Calu3 (cell line): ENCODE measurements around the gene MDFI. TPM values are rescaled to one million over a fixed set of nuclear protein-coding genes. Genes with fewer than 3 reads are reported as not detected.

Source experiments
- BruUV-seq: library from RNA; stranded (reverse); fragments of 400-500 nt; replicated peaks from 2 replicates; lab custom pipeline; 2021; lab: Mats Ljungman, UMichigan
- CTCF ChIA-PET: fragments of 300-600 bp; sonication (Branson Sonifier 250); formaldehyde crosslinking; loops from one replicate; lab custom pipeline; 2022; ENCODE audit warnings: antibody characterized with exemption; lab: Charles Lee
- DNase-seq: peaks from one replicate; pipeline ENCODE4 v3.0.0; 2022
- H3K27ac Mint-ChIP-seq: one replicate; pipeline ENCODE4 v1.8.0; 2022; ENCODE audit warnings: mixed read lengths; ENCODE audit not compliant: unreplicated experiment
- H3K27me3 Mint-ChIP-seq: one replicate; pipeline ENCODE4 v1.8.0; 2022; ENCODE audit warnings: mixed read lengths; ENCODE audit not compliant: unreplicated experiment
- H3K36me3 Mint-ChIP-seq: one replicate; pipeline ENCODE4 v1.8.0; 2022; ENCODE audit warnings: mild to moderate bottlenecking, moderate library complexity, mixed read lengths; ENCODE audit not compliant: insufficient read depth, unreplicated experiment
- H3K4me1 Mint-ChIP-seq: one replicate; pipeline ENCODE4 v1.8.0; 2022; ENCODE audit warnings: mild to moderate bottlenecking, low read depth, mixed read lengths; ENCODE audit not compliant: unreplicated experiment
- H3K4me3 Mint-ChIP-seq: one replicate; pipeline ENCODE4 v1.8.0; 2022; ENCODE audit warnings: mild to moderate bottlenecking, low read depth, moderate library complexity, mixed read lengths; ENCODE audit not compliant: unreplicated experiment
- H3K9me3 Mint-ChIP-seq: one replicate; pipeline ENCODE4 v1.8.0; 2022; ENCODE audit warnings: low read depth, mixed read lengths; ENCODE audit not compliant: unreplicated experiment
- intact Hi-C: fragments of 100-400 bp; cut with micrococcal nuclease; formaldehyde crosslinking; loops from one replicate; pipeline ENCODE4 v1.10.0; 2022; ENCODE audit not compliant: unreplicated experiment
- total RNA-seq: library from RNA; stranded (reverse); gene quantifications from 2 replicates; pipeline ENCODE4 v1.2.3, GENCODE V29; 2022
- TF ChIP-seq, protein P1 (sequence below): fragments of 200-600 bp; IDR thresholded peaks from one replicate; pipeline ENCODE4 v1.8.0; 2022; ENCODE audit warnings: antibody characterized with exemption; ENCODE audit not compliant: unreplicated experiment

MDFI gene
- total RNA-seq, 1 experiment from 2014 or later, result 19.7 TPM

- Mint-ChIP-seq H3K4me3 (no peak overlapping the region), H3K4me1 (peaks cover 1% of the 10 kb centered on the region), H3K27ac (no peak overlapping the region), H3K27me3 (no peaks in the 10 kb centered on the region), H3K36me3 (peaks cover 56% of the 10 kb centered on the region), H3K9me3 (no peaks in the 10 kb centered on the region)
- intact Hi-C loops, result no loop called here
- TF ChIP-seq, protein P1, sequence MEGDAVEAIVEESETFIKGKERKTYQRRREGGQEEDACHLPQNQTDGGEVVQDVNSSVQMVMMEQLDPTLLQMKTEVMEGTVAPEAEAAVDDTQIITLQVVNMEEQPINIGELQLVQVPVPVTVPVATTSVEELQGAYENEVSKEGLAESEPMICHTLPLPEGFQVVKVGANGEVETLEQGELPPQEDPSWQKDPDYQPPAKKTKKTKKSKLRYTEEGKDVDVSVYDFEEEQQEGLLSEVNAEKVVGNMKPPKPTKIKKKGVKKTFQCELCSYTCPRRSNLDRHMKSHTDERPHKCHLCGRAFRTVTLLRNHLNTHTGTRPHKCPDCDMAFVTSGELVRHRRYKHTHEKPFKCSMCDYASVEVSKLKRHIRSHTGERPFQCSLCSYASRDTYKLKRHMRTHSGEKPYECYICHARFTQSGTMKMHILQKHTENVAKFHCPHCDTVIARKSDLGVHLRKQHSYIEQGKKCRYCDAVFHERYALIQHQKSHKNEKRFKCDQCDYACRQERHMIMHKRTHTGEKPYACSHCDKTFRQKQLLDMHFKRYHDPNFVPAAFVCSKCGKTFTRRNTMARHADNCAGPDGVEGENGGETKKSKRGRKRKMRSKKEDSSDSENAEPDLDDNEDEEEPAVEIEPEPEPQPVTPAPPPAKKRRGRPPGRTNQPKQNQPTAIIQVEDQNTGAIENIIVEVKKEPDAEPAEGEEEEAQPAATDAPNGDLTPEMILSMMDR, result no peak
- CTCF ChIA-PET, result interaction anchor here (0.6 kb wide), 1 partner anchor 169 kb away, joined by 5 read pairs; no protein-coding TSS in a partner anchor
- no peak for DNase-seq
- BruUV-seq, result no TSS peak
Measured at GRCh38 chr6:41597246-41598000, 40.8 kb upstream of the MDFI start.

GRCh38 chr6:41598670-41599014 is 39.6 kb upstream of the MDFI start:
- DNase-seq, result no peak
- no peak overlapping the region for H3K27ac Mint-ChIP-seq
- H3K9me3 Mint-ChIP-seq, result no peaks in the 10 kb centered on the region
- H3K4me1 Mint-ChIP-seq, result peaks cover 8% of the 10 kb centered on the region
- CTCF ChIA-PET, result interaction anchor here (0.6 to 0.7 kb wide), 2 partner anchors 505 to 805 kb away, joined by 4 to 5 read pairs; no protein-coding TSS in a partner anchor
- H3K27me3 Mint-ChIP-seq, result no peaks in the 10 kb centered on the region
- no peak overlapping the region for H3K4me3 Mint-ChIP-seq
- intact Hi-C loops, result no loop called here
- peaks cover 57% of the 10 kb centered on the region for H3K36me3 Mint-ChIP-seq
- TF ChIP-seq, protein P1, result no peak
- no TSS peak for BruUV-seq

DNA sequence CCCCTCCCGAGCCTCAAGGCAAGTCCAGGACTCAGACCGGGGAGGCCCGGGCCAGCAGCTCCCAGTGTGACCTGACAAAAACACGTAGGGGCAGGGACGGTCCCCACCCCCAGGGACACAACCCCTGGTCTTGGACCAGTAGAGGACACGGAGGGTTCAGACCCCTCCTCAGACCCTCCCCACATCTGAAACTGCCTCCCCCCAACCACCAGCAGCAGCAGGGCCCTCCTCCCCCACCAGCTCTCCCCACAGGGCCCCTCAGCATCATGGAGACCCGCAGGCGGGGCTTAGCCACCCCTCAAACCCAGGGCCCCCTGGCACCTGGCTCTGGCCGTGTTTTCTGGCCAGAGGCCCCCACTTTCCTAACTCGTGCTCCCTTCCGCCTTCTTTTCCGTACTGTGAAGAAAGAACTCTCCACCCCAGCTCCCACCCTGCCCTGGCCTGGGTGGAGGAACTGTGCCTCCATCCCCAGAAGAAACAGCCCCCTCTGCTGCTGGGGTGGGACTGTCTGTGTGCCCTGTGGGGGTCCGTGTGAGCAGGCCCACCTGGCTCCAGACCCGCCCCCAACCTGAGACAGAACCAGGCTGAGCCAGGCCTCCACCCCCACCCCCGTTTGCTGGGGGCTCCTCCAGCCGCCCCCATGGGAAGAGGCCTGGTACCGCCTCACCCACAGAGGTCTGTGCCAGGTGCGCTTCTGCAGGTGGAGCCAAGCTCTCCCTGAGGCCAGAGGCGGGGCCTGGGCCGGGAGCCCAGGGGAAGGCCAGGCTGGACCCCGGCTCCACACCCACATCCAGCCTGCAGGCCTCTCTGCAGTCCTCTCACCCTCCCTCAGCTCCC is 39.0 kb upstream of the MDFI start:
- Mint-ChIP-seq H3K4me3 (no peak overlapping the region), H3K4me1 (peaks cover 8% of the 10 kb centered on the region), H3K9me3 (no peaks in the 10 kb centered on the region), H3K27me3 (no peaks in the 10 kb centered on the region), H3K27ac (no peak overlapping the region), H3K36me3 (peaks cover 57% of the 10 kb centered on the region)
- TF ChIP-seq, protein P1, result no peak
- intact Hi-C loops, result no loop called here
- no TSS peak for BruUV-seq
- DNase-seq, result no peak
- CTCF ChIA-PET, result interaction anchor here (0.6 to 1.0 kb wide), 3 partner anchors 11 to 506 kb away, joined by 3 to 5 read pairs (median 4); no protein-coding TSS in a partner anchor

DNA sequence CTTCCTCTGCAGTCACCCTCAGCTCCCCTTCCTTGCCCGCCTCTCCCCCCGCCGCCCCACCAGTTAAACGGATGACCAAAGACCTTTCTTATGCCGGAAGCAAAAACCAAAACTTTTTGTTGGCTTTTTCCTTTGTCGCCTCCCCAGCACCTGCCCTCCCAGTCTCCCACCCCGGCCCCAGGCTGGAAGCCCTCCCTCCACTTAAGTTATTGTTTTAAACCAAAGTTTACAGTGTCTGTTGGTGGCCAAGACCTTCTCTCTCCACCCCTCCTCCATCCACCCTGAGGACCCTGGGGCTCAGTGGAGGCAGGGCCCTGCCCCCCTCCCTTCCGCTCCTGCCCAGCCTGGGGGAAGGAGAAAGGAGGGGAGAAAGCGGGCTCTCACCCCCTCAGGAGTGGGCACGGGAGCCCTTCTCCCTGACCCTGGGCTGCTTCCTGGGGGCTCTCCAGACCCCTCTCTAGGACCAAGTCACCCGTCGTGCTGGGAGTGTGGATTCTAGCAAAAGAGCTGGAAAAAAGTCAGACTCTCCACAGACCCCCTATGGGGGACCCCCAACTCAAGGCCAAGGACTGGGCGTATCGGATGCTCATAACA is 38.3 kb upstream of the MDFI start:
- peaks cover 52% of the 10 kb centered on the region for H3K36me3 Mint-ChIP-seq
- H3K4me1 Mint-ChIP-seq, result peaks cover 8% of the 10 kb centered on the region
- no peak overlapping the region for H3K27ac Mint-ChIP-seq
- H3K4me3 Mint-ChIP-seq, result no peak overlapping the region
- peaks cover under 1% of the 10 kb centered on the region for H3K27me3 Mint-ChIP-seq
- TSS peak; percentile 55 for BruUV-seq
- no peak for DNase-seq
- TF ChIP-seq, protein P1, result no peak
- H3K9me3 Mint-ChIP-seq, result no peaks in the 10 kb centered on the region
- CTCF ChIA-PET, result interaction anchor here (0.6 to 1.0 kb wide), 3 partner anchors 12 to 229 kb away, joined by 3 to 6 read pairs (median 5); no protein-coding TSS in a partner anchor
- intact Hi-C loops, result loop anchor here (5.0 kb wide), 1 partner anchor 177 kb away; the partner anchor contains the start of gene FRS3
